Stimulated activated CD8-positive, alpha-beta memory T cell treated with anti-CD3 and anti-CD28 coated beads, Interleukin-4, amount 100 ng/mL, for 1 hour (primary cell): ENCODE measurements around the gene B2M.
A peak's percentile ranks its signal among the peaks of the same experiment; 100 is the strongest.
"Not testable (repeated sequence)": the region's sequence is repeated elsewhere in the genome, so short reads cannot be mapped to it uniquely, and the experiment has no call there.

Experiments
- DNase-seq, 2 donors: peaks; one replicate each; pipeline ENCODE4 v3.0.0-alpha.2; 2020; ENCODE audit warnings: low read depth in 2 of 2, low spot score in 1 of 2

The B2M gene

GRCh38 chr15:44711096-44711742 is at the start of gene B2M, which contains the start of gene PATL2:
Gene B2M (plus strand): TSS chr15:44711517. CDS start chr15:44711547, 30 bp downstream.
Gene PATL2 (minus strand): TSS chr15:44711323. CDS start chr15:44676490, 34,833 bp downstream.
- peak; percentile 93 to 94 for DNase-seq

DNA sequence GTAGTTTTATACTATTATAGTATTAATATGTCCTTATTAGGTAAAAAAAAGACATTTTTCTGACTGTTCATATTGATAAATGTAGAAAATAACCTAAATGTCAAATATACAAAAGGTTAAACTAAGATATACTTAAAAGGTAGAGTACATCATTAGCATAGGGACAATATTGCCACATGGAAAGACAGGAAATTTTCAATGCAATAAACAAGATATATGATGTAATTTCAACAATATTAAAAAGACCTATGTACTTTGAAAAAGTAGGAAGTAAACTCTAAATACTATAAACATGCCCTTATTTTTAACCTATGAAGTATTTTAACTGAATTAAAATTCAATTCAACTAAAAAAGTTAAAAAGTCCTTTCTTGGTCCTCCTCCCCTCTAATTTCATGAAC is 49.7 kb upstream of the B2M start:
- no peak for DNase-seq

GRCh38 chr15:44662478-44663409 is 48.6 kb upstream of the B2M start:
- peak; percentile 58 to 75 for DNase-seq

DNA sequence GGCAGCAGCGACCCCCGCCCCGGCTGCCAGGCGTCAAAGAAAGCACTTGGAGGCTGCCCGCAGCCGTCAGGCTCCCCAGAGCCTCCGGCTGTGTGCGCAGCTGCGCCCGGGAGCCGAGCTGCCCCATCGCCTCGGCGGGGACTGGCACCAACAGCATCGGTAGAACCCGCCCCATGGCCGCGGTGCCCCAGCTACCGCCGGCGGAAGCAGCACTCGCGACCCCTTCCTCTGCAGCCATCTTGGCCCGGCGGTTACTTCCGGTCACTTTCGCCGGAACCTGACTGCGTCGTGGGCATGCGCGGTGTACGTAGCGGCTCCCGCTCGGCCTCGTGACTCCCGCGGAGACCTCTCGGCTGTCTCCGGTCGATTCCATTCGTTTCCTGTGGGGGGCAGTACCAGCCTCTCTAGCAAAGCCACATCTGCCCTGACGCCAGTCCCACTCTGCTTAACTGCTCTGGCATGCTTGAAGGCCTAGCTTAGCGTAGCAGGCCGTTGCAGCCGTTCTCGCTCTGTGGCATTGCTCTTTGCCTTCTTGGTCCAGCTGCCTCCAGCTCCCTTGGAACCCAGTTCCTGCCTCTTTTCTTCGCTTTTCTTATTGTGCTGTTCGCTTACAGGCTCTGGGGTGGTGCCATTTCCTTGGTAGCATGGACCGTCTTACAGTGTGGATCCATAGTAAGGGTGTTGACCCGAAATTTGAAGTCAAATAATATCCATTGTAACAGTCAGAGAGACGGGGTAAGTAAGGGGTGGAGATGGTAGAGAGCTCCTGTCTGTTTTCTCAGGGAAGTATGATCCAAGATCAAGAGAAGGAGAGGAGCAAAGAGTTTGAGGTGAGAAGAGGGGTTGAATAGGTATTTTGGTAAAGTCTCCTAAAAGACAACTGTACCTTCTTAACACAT is 47.7 kb upstream of the B2M start, which contains the start of gene SPG11:
Gene SPG11, minus strand, starts transcription at position 253 of the 899 bp plus-strand sequence. Its CDS starts 15 bp downstream, at position 238.
- DNase-seq: peak; percentile 88 to 94

GRCh38 chr15:44666210-44667038 is 44.9 kb upstream of the B2M start:
- no peak for DNase-seq

- no peak for DNase-seq
Observed at GRCh38 chr15:44667039-44667360, 44.3 kb upstream of the B2M start.

DNA sequence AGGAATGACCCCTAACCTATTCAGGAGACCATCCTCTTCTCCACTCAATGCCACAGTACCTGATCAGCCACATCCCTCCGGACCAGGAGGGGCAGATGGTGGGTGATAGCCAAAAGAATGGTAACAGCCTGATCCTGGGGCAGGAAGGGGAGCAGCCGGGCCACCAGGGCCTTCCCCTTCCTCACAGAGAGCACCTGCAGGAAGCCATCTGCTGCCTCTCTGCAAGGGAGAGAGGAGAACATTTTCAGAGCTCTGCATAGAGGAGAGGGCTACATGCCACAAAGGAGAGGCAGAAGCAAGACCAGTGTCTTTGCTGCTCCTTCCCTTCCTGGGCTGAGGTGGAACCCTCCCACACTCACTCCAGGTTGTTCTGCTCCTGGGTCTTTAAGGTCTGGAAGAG is 42.4 kb upstream of the B2M start:
- no peak for DNase-seq

DNA sequence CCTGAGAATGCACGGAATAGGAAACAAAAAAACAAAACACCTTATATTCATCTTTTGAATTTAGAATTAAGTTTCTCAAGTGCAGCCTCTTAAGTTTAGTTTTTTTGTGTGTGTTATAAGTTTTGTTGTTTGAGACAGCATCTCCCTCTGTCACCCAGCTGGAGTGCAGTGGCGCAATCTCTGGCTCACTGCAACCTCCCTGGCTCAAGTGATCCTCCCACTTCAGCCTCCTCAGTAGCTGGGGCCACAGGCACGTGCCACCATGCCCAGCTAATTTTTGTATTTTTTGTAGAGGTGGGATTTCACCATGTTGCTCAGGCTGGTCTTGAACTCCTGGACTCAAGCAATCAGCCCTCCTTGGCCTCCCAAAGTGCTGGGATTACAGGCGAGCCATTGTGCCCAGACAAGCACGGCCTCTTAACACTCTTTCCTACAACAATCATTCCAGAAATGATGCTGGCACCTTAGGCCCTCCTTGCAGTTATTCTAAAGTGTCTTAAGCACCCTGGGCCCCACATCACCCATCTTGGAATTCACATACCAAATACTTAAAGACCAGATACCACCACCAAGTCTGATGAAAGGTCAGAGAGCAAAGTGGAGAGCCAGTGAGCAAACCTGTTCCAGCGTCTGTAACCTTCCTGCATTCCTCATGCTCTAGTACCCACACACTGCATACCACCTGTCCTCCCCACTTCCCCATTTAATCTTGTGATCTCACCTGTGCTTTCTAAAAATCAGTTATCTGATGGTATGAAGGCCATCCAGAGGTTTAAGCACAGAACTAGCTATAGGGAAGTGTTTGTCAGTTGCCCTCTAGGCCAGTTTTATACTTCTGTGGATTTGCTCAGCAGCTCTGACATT is 41.0 kb upstream of the B2M start:
- no peak for DNase-seq

DNA sequence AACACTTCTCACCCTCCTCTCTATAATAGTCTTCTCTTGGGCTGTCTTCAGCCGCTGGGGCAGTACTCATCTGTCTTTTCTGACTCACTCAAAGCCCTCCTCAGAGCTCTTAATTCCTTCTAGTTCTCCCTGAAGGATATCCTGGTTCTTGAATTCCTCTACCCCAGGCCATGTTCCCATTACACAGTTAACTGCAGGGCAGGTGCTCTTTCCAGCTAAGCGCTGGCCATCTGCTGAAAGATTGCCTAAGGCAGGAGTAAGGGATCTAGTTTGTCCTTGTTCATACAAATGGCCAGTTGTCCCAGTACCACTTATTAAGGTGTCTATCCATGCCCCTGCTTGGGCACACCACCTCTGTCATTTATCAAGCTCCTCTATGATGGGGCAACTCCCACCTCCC is 37.7 kb upstream of the B2M start:
- DNase-seq: no peak

- DNase-seq: no peak
Observed at GRCh38 chr15:44675911-44676310, 35.4 kb upstream of the B2M start.

DNA sequence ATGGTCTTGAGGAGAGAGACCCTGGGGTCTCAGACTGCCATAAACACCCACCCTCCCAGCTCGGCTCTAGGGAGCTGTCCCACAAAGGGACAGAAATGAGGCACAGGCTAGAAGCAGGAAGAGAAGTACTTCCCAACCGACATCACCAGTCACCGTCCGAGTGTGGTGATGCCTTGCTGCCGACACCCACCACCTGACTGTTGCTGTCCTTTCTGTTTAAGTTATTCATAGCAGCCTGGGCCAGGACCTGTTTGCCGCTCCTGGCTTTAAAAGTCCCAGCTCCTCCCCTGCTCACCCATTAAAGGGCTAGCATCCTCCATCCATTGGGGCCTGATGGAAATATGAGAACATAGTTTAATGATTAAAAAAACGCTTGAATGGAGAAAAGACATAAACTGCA is 34.6 kb upstream of the B2M start:
- no peak for DNase-seq

DNA sequence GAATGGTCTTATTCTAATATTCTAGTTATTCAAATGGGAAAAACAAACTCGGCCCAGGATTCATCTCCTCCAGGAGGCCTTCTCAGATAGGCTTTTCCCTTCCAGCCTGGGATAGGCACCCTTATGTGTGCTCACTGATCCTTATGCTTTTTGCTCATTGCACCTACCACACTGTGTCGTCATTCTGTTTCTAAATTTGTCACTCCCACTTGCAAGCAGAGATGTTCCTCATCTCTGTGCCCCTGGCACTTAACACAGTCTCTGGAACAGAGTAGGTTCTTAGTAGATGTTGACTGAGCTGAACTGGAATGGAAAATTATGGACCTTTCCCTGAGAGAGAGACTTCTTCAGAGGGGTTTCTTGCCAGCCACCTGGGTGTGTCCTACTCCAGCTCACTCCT is 29.1 kb upstream of the B2M start:
- DNase-seq: no peak

DNA sequence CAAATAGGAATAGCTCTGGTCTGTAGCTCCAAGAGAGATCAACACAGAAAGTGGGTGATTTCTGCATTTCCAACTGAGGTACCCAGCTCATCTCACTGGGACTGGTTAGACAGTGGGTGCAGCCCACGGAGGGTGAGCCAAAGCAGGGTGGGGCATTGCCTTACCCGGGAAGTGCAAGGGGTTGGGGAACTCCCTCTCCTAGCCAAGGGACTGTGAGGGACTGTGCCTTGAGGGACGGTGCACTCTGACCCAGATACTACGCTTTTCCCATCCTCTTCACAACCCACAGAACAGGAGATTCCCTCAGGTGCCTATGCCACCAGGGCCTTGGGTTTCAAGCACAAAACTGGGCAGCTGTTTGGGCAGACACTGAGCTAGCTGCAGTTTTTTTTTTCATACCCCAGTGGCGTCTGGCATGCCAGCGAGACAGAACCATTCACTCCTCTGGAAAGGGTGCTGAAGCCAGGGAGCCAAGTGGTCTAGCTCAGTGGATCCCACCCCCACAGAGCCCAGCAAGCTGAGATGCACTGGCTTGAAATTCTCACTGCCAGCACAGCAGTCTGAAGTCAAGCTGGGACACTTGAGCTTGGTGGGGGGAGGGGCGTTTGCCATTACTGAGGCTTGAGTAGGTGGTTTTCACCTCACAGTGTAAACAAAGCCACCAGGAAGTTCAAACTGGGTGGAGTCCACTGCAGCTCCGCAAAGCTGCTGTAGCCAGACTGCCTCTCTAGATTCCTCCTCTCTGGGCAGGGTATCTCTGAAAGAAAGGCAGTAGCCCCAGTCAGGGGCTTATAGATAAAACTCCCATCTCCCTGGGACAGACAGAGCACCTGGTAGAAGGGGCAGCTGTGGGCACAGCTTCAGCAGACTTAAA is 28.3 kb upstream of the B2M start:
- DNase-seq: peak; percentile 49 to 66

DNA sequence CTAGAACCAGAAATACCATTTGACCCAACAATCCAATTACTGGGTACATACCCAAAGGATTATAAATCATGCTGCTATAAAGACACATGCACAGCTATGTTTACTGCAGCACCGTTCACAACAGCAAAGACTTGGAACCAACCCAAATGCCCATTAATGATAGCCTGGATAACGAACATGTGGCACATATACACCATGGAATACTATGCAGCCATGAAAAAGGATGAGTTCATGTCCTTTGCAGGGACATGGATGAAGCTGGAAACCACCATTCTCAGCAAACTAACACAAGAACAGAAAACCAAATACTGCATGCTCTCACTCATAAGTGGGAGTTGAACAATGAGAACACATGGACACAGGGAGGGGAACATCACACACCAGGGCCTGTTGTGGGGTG is 22.0 kb upstream of the B2M start:
- not testable (repeated sequence) for DNase-seq

GRCh38 chr15:44690245-44690644 is 21.1 kb upstream of the B2M start:
- not testable (repeated sequence) for DNase-seq

DNA sequence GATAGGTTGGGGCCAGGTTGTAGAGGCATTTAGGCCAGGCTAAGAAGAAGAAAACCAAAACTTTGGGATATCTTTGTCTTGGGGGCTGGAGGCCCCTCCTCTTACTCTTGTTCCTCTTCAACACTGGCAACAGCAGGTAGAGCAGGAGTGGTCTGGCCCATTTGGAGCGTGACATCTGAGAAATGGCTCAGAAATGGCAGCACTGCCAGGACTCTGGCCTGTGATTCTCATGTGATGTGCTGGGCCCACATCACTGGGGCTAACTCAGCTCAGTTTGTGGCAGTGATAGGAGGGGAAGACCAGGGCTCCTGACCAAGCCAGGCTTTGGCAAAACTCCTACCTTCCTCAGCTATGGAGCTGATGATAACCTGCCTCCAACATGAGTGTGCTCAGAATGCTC is 18.7 kb upstream of the B2M start:
- DNase-seq: no peak

DNA sequence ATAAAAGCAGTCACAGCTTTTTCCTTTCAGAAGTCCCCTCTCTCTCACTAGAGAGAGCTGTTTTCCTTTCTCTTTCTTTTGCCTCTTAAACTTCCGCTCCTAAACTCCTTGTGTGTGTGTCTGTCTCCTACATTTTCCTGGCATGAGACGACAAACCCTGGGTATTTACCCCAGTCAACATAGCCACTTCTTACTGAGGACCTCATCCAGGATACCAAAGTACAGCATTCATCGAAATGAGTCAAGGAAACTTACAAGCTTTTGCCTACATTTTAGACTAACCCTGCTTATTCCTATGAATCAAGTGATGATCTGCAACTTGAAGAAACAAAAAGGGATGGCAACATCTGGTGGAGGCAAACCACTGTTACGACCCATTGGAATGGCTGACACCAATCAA is 16.9 kb upstream of the B2M start:
- DNase-seq: no peak

- no peak for DNase-seq
Observed at GRCh38 chr15:44695294-44695693, 16.0 kb upstream of the B2M start.

DNA sequence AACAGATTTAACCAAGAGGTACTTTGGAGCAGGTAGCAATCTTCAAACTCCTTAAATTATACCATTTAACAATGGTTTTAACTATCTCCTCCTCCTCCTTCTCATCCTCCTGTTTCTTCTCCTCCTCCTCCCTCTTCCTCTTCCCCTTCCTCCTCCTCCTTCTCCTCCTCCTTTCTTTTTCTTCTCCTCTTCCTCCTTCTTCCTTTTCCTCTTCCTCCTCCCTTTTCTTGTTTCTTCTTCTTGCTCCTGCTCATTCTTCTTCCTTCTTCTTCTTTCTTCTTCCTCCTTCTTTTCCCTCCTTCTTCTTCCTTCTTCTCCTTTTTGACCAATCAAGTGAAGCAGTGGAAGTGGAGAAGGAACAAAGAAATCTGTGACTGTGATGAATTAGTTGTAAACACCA is 14.3 kb upstream of the B2M start:
- DNase-seq: no peak
